Upper lobe of right lung (tissue), 1 donor: ENCODE data around the gene NETO2. TPM values are rescaled to one million over a fixed set of nuclear protein-coding genes. Genes with fewer than 3 reads are reported as not detected.

Experiments
- ATAC-seq: fragments of 200-7000 bp; cut with Tn5 transposase; one replicate; pipeline ENCODE4 v1.9.1; 2020; ENCODE audit warnings: mild to moderate bottlenecking, moderate library complexity
- DNase-seq: peaks from one replicate; pipeline ENCODE4 v3.0.0-alpha.2; 2020
- H3K27ac ChIP-seq: fragments of 200-600 bp; one replicate; pipeline ENCODE4 v1.8.0; 2022
- H3K27me3 ChIP-seq: fragments of 200-600 bp; one replicate; pipeline ENCODE4 v1.8.0; 2022; ENCODE audit warnings: mild to moderate bottlenecking
- H3K36me3 ChIP-seq: fragments of 200-600 bp; one replicate; pipeline ENCODE4 v1.8.0; 2022
- H3K4me1 ChIP-seq: fragments of 200-600 bp; one replicate; pipeline ENCODE4 v1.8.0; 2022
- H3K4me3 ChIP-seq: fragments of 200-600 bp; one replicate; pipeline ENCODE4 v1.8.0; 2022; ENCODE audit warnings: mild to moderate bottlenecking
- H3K9me3 ChIP-seq: fragments of 200-600 bp; one replicate; pipeline ENCODE4 v1.8.0; 2022
- intact Hi-C: fragments of 100-400 bp; cut with DNase I; formaldehyde crosslinking; loops from one replicate; pipeline ENCODE4 v1.11.0; 2022
- total RNA-seq: library from RNA; stranded (reverse); fragmentation: NEBNext Ultra II Directional; extraction: Animal tissue kit (Norgen Biotek cat#: 25700); gene quantifications from one replicate; pipeline ENCODE4 v1.2.1, GENCODE V29; 2021
- TF ChIP-seq, protein P1 (sequence below): fragments of 200-600 bp; IDR thresholded peaks from one replicate; pipeline ENCODE4 v1.8.0; 2022; ENCODE audit warnings: antibody characterized with exemption
- donor health status: DM: no; HTN: yes; CAD: no; lungs with severe emphysema.

Gene NETO2
- total RNA-seq, 1 donor from 2014 or later, result 11.2 TPM

DNA sequence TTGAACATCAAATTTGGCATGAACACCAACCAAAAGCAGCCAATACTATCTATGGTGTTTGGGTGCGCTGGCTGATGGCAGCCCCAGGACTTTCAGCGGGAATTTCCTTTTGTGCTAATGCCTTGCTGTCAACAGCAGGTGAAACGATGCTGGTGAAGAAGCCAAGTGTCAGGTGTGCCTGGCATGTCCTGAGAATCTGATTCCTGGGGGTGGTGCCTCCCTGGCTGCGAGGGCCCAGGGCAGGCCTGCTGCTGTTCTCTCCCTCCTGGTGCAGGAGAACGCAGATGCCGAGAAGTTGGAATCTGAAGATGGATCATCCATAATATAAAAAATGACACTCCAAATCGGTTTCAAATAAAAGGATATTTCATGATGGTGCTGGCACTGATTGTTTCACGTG lies 108.3 kb downstream of the NETO2 start:
- no peaks in the 10 kb centered on the region for H3K36me3 ChIP-seq
- H3K9me3 ChIP-seq, result no peaks in the 10 kb centered on the region
- intact Hi-C loops, result no loop called here
- no peak overlapping the region for H3K27ac ChIP-seq
- DNase-seq (no peak), ATAC-seq (no peak)
- H3K4me3 ChIP-seq, result no peak overlapping the region
- peaks cover 4% of the 10 kb centered on the region for H3K4me1 ChIP-seq
- TF ChIP-seq, protein P1, sequence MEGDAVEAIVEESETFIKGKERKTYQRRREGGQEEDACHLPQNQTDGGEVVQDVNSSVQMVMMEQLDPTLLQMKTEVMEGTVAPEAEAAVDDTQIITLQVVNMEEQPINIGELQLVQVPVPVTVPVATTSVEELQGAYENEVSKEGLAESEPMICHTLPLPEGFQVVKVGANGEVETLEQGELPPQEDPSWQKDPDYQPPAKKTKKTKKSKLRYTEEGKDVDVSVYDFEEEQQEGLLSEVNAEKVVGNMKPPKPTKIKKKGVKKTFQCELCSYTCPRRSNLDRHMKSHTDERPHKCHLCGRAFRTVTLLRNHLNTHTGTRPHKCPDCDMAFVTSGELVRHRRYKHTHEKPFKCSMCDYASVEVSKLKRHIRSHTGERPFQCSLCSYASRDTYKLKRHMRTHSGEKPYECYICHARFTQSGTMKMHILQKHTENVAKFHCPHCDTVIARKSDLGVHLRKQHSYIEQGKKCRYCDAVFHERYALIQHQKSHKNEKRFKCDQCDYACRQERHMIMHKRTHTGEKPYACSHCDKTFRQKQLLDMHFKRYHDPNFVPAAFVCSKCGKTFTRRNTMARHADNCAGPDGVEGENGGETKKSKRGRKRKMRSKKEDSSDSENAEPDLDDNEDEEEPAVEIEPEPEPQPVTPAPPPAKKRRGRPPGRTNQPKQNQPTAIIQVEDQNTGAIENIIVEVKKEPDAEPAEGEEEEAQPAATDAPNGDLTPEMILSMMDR, result no peak
- H3K27me3 ChIP-seq, result no peaks in the 10 kb centered on the region

DNA sequence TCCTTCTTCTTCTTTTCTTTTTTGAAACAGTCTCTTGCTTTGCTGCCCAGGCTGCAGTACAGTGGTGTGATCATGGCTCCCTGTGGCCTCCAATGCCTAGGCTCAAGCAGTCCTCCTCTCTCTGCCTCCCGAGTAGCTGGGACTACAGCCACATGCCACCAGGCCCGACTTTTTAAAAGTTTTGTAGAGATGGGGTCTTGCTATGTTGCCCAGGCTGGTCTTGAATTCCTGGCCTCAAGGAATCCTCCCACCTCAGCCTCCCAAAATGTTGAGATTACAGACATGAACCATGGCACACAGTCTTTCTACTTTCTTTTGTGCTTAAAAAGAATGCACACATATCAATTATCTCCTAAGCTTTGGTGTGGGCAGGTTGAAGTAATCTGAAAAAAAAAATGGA lies 109.3 kb downstream of the NETO2 start:
- DNase-seq, result no peak
- no peaks in the 10 kb centered on the region for H3K27me3 ChIP-seq
- H3K4me3 ChIP-seq, result no peak overlapping the region
- intact Hi-C loops, result no loop called here
- no peak overlapping the region for H3K27ac ChIP-seq
- no peaks in the 10 kb centered on the region for H3K36me3 ChIP-seq
- ATAC-seq, result no peak
- peaks cover 4% of the 10 kb centered on the region for H3K4me1 ChIP-seq
- TF ChIP-seq, protein P1, result no peak
- H3K9me3 ChIP-seq, result no peaks in the 10 kb centered on the region

DNA sequence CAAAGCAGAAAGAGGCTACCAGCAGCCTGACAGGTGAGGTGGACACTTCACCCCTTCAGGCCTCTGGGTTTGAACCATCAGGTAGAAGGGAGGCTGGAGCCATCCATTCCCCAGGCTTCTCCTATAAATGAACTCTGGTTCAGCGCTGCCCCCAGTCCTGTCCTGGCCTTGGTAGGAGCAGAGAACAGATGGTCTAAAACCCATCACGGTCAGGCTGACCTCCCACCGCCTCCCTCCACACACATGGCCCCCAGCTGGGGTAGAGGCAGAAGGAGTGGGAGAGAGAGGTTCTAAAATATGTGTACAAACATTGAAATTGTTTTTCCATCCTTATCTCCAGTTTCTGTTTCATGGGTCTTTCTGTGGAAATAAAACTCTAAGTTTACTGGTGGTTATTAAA lies 110.6 kb downstream of the NETO2 start:
- no peak overlapping the region for H3K4me3 ChIP-seq
- no peak for ATAC-seq
- H3K9me3 ChIP-seq, result no peaks in the 10 kb centered on the region
- H3K27me3 ChIP-seq, result no peaks in the 10 kb centered on the region
- no peak for DNase-seq
- peaks cover 4% of the 10 kb centered on the region for H3K4me1 ChIP-seq
- intact Hi-C loops, result no loop called here
- TF ChIP-seq, protein P1, result no peak
- H3K27ac ChIP-seq, result no peak overlapping the region
- no peaks in the 10 kb centered on the region for H3K36me3 ChIP-seq

DNA sequence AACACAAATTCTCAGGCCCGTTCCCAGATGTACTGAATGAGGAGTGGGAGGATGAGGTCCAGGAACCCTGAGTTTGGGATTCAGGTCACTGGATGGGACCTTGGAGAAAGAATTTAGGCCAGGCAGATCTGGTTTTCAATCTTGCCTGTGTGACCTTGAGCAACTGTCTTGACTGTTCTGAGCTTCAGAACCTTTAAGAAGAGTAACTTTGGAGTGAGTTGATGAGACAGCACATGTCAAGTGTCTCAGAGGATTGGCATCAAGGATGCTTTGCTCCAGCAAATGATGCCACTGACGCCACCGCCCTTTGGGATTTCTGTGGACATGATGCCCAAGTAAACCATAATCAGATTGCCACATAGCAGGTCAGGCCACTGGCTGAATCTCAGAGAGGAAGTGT lies 114.0 kb downstream of the NETO2 start:
- TF ChIP-seq, protein P1, result no peak

DNA sequence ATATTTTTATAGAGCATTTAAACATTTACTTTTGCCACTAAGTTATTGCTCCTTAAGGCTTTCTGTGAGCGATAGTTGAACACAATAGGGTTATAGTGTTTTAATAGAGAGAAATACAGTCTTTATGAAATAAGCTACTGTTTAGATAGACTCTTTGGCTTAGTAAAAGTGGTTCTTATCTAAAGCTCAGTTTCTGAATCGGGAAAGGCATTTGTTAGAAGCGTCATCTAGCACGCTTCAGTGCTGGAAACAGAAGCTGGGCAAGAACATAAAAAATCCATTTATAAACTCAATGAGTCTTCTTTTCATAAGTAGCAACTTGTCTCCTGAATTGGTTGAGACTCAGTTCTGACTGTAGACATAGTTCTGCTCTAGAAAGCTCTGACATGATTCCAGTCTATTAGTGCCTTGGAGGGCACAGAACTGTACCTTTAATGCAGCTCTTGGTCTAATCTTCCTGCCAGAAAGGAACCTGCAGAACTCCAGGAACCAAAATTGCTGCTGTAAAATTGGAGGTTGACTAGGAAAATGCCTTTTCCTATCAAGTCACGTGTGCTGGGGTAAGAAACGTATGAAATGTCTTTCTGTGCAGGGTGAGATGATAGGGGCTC lies 114.9 kb downstream of the NETO2 start:
- H3K36me3 ChIP-seq, result no peaks in the 10 kb centered on the region
- H3K9me3 ChIP-seq, result no peaks in the 10 kb centered on the region
- TF ChIP-seq, protein P1, result no peak
- H3K4me3 ChIP-seq, result no peak overlapping the region
- DNase-seq, result no peak
- ATAC-seq, result no peak
- no peak overlapping the region for H3K27ac ChIP-seq
- intact Hi-C loops, result no loop called here
- no peaks in the 10 kb centered on the region for H3K27me3 ChIP-seq
- H3K4me1 ChIP-seq, result no peaks in the 10 kb centered on the region

More for the DNA sequence above, 114.0 kb downstream of the NETO2 start:
- H3K36me3 ChIP-seq, result no peaks in the 10 kb centered on the region
- no peaks in the 10 kb centered on the region for H3K4me1 ChIP-seq
- H3K27me3 ChIP-seq, result no peaks in the 10 kb centered on the region
- no peak overlapping the region for H3K27ac ChIP-seq
- intact Hi-C loops, result no loop called here
- ATAC-seq, result no peak
- no peak overlapping the region for H3K4me3 ChIP-seq
- no peaks in the 10 kb centered on the region for H3K9me3 ChIP-seq
- peak; percentile 0 for DNase-seq

Other genes starting within 250 kb of the NETO2 start
- 43.4 TPM for gene DNAJA2, start 170.3 kb downstream of the NETO2 start, total RNA-seq